H9 (cell line): ENCODE results near the gene RNF181. TPM values are rescaled to one million over a fixed set of nuclear protein-coding genes. Genes with fewer than 3 reads are reported as not detected.

Experiments used
- DNase-seq: peaks from one replicate; pipeline ENCODE4 v3.0.0-alpha.2; 2017
- H2AFZ ChIP-seq: one replicate; pipeline ENCODE4 v1.6.1; 2013; ENCODE audit warnings: mild to moderate bottlenecking, low read length, control low read depth, moderate library complexity
- H2AK5ac ChIP-seq: 2 replicates; pipeline ENCODE4 v1.6.1; 2013; ENCODE audit warnings: low read length, control low read depth, mixed read lengths; ENCODE audit not compliant: insufficient read length
- H2BK120ac ChIP-seq: one replicate; pipeline ENCODE4 v1.6.1; 2013; ENCODE audit warnings: low read depth, mild to moderate bottlenecking, low read length, control low read depth, inconsistent platforms; ENCODE audit not compliant: poor library complexity, severe bottlenecking
- H2BK12ac ChIP-seq: 2 replicates; pipeline ENCODE4 v1.6.1; 2013; ENCODE audit warnings: low read length, control low read depth, mixed read lengths, low read depth; ENCODE audit not compliant: insufficient read length
- H2BK15ac ChIP-seq: 2 replicates; pipeline ENCODE4 v1.6.1; 2013; ENCODE audit warnings: low read depth, low read length, control low read depth
- H2BK20ac ChIP-seq: one replicate; pipeline ENCODE4 v1.6.1; 2013; ENCODE audit warnings: low read depth, mild to moderate bottlenecking, low read length, control low read depth, inconsistent platforms; ENCODE audit not compliant: poor library complexity, severe bottlenecking
- H2BK5ac ChIP-seq: 2 replicates; pipeline ENCODE4 v1.6.1; 2013; ENCODE audit warnings: low read length, control low read depth, mixed read lengths; ENCODE audit not compliant: insufficient read length
- H3K14ac ChIP-seq: 2 replicates; pipeline ENCODE4 v1.6.1; 2013; ENCODE audit warnings: low read length, control low read depth; ENCODE audit not compliant: insufficient read depth
- H3K18ac ChIP-seq: 2 replicates; pipeline ENCODE4 v1.6.1; 2013; ENCODE audit warnings: low read depth, mild to moderate bottlenecking, mixed read lengths, low read length, control low read depth; ENCODE audit not compliant: insufficient read length
- H3K23ac ChIP-seq: 2 replicates; pipeline ENCODE4 v1.6.1; 2013; ENCODE audit warnings: low read length, control low read depth, mixed read lengths, low read depth; ENCODE audit not compliant: insufficient read length
- H3K23me2 ChIP-seq: 2 replicates; pipeline ENCODE4 v1.6.1; 2013; ENCODE audit warnings: low read depth, mild to moderate bottlenecking, mixed read lengths, low read length, control low read depth; ENCODE audit not compliant: insufficient read length, poor library complexity, severe bottlenecking
- H3K27ac ChIP-seq: 2 replicates; pipeline ENCODE4 v1.5.1; 2013; ENCODE audit warnings: low read length, control low read depth, mixed read lengths, low read depth; ENCODE audit not compliant: insufficient read length
- H3K27me3 ChIP-seq: 2 replicates; pipeline ENCODE4 v1.6.1; 2013; ENCODE audit warnings: low read length, control low read depth, inconsistent platforms; ENCODE audit not compliant: insufficient read depth
- H3K4ac ChIP-seq: 2 replicates; pipeline ENCODE4 v1.6.1; 2013; ENCODE audit warnings: low read depth, mild to moderate bottlenecking, control low read depth, inconsistent platforms, low read length, moderate library complexity
- H3K4me1 ChIP-seq: 2 replicates; pipeline ENCODE4 v1.6.1; 2013; ENCODE audit warnings: low read length, control low read depth, inconsistent platforms; ENCODE audit not compliant: insufficient read depth
- H3K4me2 ChIP-seq: 2 replicates; pipeline ENCODE4 v1.6.1; 2013; ENCODE audit warnings: low read length, control low read depth, mixed read lengths; ENCODE audit not compliant: insufficient read length, insufficient read depth
- H3K56ac ChIP-seq: 2 replicates; pipeline ENCODE4 v1.6.1; 2013; ENCODE audit warnings: low read depth, mild to moderate bottlenecking, mixed read lengths, low read length, control low read depth; ENCODE audit not compliant: insufficient read length
- H3K79me1 ChIP-seq: 2 replicates; pipeline ENCODE4 v1.6.1; 2013; ENCODE audit warnings: low read depth, mild to moderate bottlenecking, moderate library complexity, low read length, control low read depth, inconsistent platforms; ENCODE audit not compliant: insufficient read depth, poor library complexity, severe bottlenecking
- H3K79me2 ChIP-seq: 2 replicates; pipeline ENCODE4 v1.6.1; 2013; ENCODE audit warnings: low read length, control low read depth, inconsistent platforms; ENCODE audit not compliant: insufficient read depth
- H3K9ac ChIP-seq: 2 replicates; pipeline ENCODE4 v1.6.1; 2013; ENCODE audit warnings: low read length, control low read depth, mixed read lengths; ENCODE audit not compliant: insufficient read length; ENCODE audit errors: extremely low read depth
- H3K9me3 ChIP-seq: one replicate; pipeline ENCODE4 v1.6.1; 2013; ENCODE audit warnings: low read depth, low read length, inconsistent platforms; ENCODE audit not compliant: control insufficient read depth
- H3T11ph ChIP-seq: one replicate; pipeline ENCODE4 v1.6.1; 2013; ENCODE audit warnings: mild to moderate bottlenecking, low read length, control low read depth, inconsistent platforms
- H4K20me1 ChIP-seq: one replicate; pipeline ENCODE4 v1.6.1; 2013; ENCODE audit not compliant: control insufficient read depth, insufficient read length, insufficient read depth
- H4K5ac ChIP-seq: 2 replicates; pipeline ENCODE4 v1.6.1; 2013; ENCODE audit warnings: low read depth, mild to moderate bottlenecking, mixed read lengths, low read length, control low read depth; ENCODE audit not compliant: insufficient read length
- H4K8ac ChIP-seq: replicated peaks from 2 replicates; pipeline ENCODE4 v1.6.1; 2013; ENCODE audit warnings: low read length, control low read depth, mixed read lengths, low read depth; ENCODE audit not compliant: insufficient read length
- H4K91ac ChIP-seq: 2 replicates; pipeline ENCODE4 v1.6.1; 2013; ENCODE audit warnings: low read depth, mild to moderate bottlenecking, moderate library complexity, mixed read lengths, low read length, control low read depth; ENCODE audit not compliant: insufficient read length
- H3K27ac Mint-ChIP-seq, 3 experiments: 2 replicates in 2 of 3; 3 replicates in 1 of 3; pipeline ENCODE4 v1.8.0; 2020 to 2021; ENCODE audit warnings: mixed read lengths in 3 of 3, mild to moderate bottlenecking in 1 of 3, moderate library complexity in 1 of 3
- H3K27me3 Mint-ChIP-seq: 2 replicates; pipeline ENCODE4 v1.8.0; 2021; ENCODE audit warnings: low read depth, mild to moderate bottlenecking, moderate library complexity, mixed read lengths
- H3K36me3 Mint-ChIP-seq, 3 experiments: 2 replicates in 2 of 3; 3 replicates in 1 of 3; pipeline ENCODE4 v1.8.0; 2020 to 2021; ENCODE audit warnings: low read depth in 3 of 3, mixed read lengths in 3 of 3; ENCODE audit not compliant: insufficient read depth in 1 of 3
- H3K4me1 Mint-ChIP-seq, 2 experiments: 2 replicates each; pipeline ENCODE4 v1.8.0; 2020; ENCODE audit warnings: mixed read lengths in 2 of 2
- H3K4me3 Mint-ChIP-seq, 2 experiments: 2 replicates in 1 of 2; 3 replicates in 1 of 2; pipeline ENCODE4 v1.8.0; 2020 to 2021; ENCODE audit warnings: mild to moderate bottlenecking in 2 of 2, mixed read lengths in 2 of 2, moderate library complexity in 1 of 2
- H3K9me3 Mint-ChIP-seq, 2 experiments: 2 replicates in 1 of 2; 3 replicates in 1 of 2; pipeline ENCODE4 v1.8.0; 2020; ENCODE audit warnings: mild to moderate bottlenecking in 2 of 2, mixed read lengths in 2 of 2, moderate library complexity in 1 of 2
- WGBS: extraction: QIAGEN DNeasy Blood & Tissue Kit; methylation state at CpG from one replicate; pipeline ENCODE4 v1.1.7; 2013; ENCODE audit warnings: missing lambda C conversion rate, low lambda C conversion rate, mixed read lengths; ENCODE audit not compliant: insufficient read length; ENCODE audit errors: extremely low coverage; 5-methylcytosine and 5-hydroxymethylcytosine counted together
- total RNA-seq: library from RNA; stranded (reverse); gene quantifications from 2 replicates; pipeline ENCODE4 v1.2.1, GENCODE V29; 2021
- TF ChIP-seq, protein P1 (sequence below): fragments of 200-600 bp; sonication (generic); conservative IDR thresholded peaks from 3 replicates; pipeline ENCODE4 v1.8.0; 2021; ENCODE audit warnings: antibody characterized with exemption, mild to moderate bottlenecking

Gene RNF181
- total RNA-seq, 1 experiment from 2014 or later: 122 TPM

DNA sequence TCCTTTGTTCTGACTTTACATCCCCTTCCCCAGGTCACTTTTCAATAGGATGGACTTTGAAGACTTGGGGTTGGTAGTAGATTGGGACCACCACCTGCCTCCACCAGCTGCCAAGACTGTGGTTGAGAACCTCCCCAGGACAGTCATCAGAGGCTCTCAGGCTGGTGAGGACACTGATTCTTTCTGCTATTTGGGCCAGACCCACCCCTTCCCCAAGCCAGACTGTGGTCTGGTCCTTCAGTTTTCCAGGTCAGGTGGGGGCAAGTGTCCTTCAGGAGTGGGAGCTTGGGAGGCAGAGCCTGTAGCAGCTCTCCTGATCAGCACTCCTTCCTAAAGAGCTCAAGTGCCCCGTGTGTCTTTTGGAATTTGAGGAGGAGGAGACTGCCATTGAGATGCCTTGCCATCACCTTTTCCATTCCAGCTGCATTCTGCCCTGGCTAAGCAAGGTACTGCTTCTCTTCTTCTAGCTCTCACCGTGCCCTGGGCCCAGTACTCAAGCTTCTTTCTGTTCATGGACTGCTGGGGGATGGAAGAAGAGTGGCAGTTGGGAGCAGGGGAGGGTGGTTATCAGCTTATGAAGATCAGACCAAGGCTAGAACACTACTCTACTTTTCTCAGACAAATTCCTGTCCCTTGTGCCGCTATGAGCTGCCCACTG lies 1.1 kb downstream of the RNF181 start:
- TF ChIP-seq, protein P1, sequence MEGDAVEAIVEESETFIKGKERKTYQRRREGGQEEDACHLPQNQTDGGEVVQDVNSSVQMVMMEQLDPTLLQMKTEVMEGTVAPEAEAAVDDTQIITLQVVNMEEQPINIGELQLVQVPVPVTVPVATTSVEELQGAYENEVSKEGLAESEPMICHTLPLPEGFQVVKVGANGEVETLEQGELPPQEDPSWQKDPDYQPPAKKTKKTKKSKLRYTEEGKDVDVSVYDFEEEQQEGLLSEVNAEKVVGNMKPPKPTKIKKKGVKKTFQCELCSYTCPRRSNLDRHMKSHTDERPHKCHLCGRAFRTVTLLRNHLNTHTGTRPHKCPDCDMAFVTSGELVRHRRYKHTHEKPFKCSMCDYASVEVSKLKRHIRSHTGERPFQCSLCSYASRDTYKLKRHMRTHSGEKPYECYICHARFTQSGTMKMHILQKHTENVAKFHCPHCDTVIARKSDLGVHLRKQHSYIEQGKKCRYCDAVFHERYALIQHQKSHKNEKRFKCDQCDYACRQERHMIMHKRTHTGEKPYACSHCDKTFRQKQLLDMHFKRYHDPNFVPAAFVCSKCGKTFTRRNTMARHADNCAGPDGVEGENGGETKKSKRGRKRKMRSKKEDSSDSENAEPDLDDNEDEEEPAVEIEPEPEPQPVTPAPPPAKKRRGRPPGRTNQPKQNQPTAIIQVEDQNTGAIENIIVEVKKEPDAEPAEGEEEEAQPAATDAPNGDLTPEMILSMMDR: no peak
- no peak overlapping the region for H3K23ac ChIP-seq
- no peaks in the 10 kb centered on the region for H3K27me3 ChIP-seq
- peaks cover 18 to 20% of the 10 kb centered on the region in 2 experiments for H3K4me1 Mint-ChIP-seq
- no peaks in the 10 kb centered on the region for H3K9me3 ChIP-seq
- H3K56ac ChIP-seq: no peak overlapping the region
- H3K9ac ChIP-seq: no peak overlapping the region
- H3K79me1 ChIP-seq: no peaks in the 10 kb centered on the region
- H3K4ac ChIP-seq: no peak overlapping the region
- no peak overlapping the region for H2AFZ ChIP-seq
- H2BK120ac ChIP-seq: no peak overlapping the region
- H3K27ac Mint-ChIP-seq: no peak overlapping the region
- no peak overlapping the region for H4K8ac ChIP-seq
- H3K4me3 Mint-ChIP-seq: peak overlapping the region; percentile 99
- H3T11ph ChIP-seq: no peak overlapping the region
- no peak overlapping the region for H4K5ac ChIP-seq
- no peak overlapping the region for H3K18ac ChIP-seq
- no CpG with 5 or more reads among the region's 3 CpGs for WGBS
- no peak overlapping the region for H3K14ac ChIP-seq
- no peaks in the 10 kb centered on the region for H3K9me3 Mint-ChIP-seq
- no peak overlapping the region for H2AK5ac ChIP-seq
- H3K4me2 ChIP-seq: peak overlapping the region; percentile 81
- H3K36me3 Mint-ChIP-seq: peaks cover 0 to 24% (median 21%) of the 10 kb centered on the region in 3 experiments; a peak in 5 of 7 replicates
- H3K27me3 Mint-ChIP-seq: peaks cover 4% of the 10 kb centered on the region
- no peaks in the 10 kb centered on the region for H4K20me1 ChIP-seq
- H4K91ac ChIP-seq: no peak overlapping the region
- H2BK20ac ChIP-seq: no peak overlapping the region
- DNase-seq: no peak
- H3K23me2 ChIP-seq: peaks cover 9% of the 10 kb centered on the region
- no peak overlapping the region for H2BK5ac ChIP-seq
- no peaks in the 10 kb centered on the region for H3K79me2 ChIP-seq
- no peaks in the 10 kb centered on the region for H3K4me1 ChIP-seq
- no peak overlapping the region for H2BK12ac ChIP-seq
- no peak overlapping the region for H3K27ac ChIP-seq
- H2BK15ac ChIP-seq: no peak overlapping the region
